B cell (primary cell): Measurements from ENCODE around the gene NFATC2.

Experiments used
- EZH2 ChIP-seq: IDR thresholded peaks from 2 replicates; pipeline ENCODE4 v1.6.1; 2012; ENCODE audit warnings: borderline replicate concordance, low read depth, mild to moderate bottlenecking, moderate library complexity, low read length; ENCODE audit not compliant: insufficient read depth, poor library complexity, severe bottlenecking
- TF ChIP-seq, protein P1 (sequence below): fragments of 200-600 bp; IDR thresholded peaks from one replicate; pipeline ENCODE4 v1.8.0; 2022; ENCODE audit warnings: antibody characterized with exemption, mild to moderate bottlenecking

DNA sequence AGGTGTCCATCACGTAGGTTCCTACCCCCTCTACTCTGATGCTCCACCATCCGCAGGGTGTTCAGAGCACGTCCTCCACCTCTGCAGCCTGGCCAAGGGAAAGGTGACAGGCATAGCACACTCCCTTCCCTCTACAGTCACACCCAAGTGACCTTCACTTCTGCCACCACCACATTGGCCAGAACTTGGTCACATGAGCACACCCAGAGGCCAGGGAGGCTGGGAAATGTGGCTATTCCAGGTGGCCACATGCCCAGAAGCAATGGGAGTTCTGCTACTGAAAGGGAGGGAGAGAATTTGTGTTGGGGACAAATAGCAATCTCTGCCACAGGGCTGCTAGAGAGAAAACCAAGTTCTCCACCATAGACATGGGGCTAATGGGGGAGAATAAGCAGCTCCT, 180.3 kb downstream of the NFATC2 start:
- TF ChIP-seq, protein P1, sequence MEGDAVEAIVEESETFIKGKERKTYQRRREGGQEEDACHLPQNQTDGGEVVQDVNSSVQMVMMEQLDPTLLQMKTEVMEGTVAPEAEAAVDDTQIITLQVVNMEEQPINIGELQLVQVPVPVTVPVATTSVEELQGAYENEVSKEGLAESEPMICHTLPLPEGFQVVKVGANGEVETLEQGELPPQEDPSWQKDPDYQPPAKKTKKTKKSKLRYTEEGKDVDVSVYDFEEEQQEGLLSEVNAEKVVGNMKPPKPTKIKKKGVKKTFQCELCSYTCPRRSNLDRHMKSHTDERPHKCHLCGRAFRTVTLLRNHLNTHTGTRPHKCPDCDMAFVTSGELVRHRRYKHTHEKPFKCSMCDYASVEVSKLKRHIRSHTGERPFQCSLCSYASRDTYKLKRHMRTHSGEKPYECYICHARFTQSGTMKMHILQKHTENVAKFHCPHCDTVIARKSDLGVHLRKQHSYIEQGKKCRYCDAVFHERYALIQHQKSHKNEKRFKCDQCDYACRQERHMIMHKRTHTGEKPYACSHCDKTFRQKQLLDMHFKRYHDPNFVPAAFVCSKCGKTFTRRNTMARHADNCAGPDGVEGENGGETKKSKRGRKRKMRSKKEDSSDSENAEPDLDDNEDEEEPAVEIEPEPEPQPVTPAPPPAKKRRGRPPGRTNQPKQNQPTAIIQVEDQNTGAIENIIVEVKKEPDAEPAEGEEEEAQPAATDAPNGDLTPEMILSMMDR: no peak
- no peak for TF ChIP-seq EZH2
